ENCODE measurements around the gene CAMK2G.

CAMK2G gene

DNA sequence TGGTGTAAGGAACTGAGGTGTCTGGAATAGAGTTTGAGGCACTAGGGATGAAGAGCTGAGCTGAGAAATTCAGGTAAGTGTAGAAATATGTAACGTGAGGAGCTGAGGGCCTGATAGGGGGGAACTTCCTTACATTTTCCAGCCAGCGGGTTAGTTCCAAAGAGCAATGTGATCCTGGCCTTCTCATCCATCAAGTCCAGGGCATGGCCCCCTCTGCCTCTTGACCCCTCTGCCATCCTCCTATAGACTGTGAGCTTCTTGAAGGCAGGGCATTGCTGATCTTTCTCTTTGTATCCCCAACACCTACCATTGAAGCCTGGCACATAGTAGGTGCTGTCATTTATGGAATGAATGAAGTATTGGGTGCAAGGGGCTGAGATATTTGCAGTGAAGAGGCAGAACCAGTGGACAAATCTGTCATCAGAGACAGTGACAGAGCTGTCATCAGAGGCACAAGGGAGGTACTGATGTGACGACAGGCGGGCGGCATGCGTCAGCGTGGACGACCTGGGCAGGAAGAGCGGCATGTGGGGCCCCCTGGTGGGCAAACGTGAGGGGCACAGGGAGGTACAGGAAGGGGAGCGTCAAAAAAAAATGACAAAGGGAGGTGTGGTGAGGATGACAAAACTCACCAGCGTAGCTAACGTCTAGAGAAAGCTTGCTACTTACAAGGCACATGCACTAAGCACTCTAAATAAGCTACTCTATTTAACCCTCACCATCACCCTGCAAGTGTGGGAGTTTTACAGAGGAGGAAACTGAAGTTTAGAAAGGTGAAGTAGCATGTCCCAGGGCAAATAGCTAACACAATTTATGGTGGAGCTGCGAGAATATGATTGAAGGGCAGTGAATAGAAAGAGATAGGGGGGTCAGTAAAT, 5.2 kb upstream of the CAMK2G start:
- peak; percentile 96 for DNase-seq

DNA sequence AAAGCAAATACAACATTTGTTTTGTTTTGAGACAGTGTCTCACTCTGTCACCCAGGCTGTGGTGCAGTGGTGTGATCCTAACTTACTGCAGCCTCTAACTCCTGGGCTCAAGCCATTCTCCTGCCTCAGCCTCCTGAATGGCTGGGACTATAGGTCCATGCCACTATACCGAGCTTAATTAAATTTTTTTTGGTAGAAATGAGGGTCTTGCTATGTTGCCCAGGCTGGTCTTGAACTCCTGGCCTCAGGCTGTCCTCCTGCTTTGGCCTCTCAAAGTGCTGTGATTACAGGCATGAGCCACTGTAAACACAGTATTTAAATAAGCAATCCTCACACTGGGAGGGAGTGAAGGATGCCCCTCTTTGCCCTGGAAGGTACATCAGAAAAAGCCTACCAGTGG, 4.0 kb upstream of the CAMK2G start:
- no peak for DNase-seq

DNA sequence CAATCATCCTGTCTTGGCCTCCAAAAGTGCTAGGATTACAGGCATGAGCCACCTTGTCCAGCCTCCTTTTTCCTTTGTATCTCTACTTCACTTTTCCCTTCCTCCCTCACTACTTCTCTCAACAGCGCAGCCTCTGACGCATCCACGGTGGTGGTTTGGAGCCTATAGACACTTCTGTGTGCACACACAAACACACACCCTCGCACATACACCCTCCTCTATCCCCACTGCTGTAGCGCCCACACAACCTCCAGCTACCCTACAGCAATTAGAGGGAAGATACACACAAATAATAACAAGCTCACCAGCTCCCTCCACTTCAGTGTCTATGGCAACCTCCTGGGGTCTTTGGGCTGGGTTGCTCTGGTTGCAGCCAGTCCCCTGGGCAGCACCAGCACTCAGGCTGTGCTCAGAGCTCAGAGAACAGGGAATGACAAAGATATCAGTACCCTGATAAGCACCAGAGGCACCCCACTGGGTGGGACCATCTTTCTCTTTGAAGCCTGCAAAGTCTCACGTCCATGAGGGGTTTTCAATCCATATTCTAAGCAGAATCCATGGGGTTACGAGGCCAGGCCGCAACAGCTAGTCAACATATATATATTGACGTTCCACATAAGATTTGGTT, 3.3 kb upstream of the CAMK2G start:
- DNase-seq = no peak

DNA sequence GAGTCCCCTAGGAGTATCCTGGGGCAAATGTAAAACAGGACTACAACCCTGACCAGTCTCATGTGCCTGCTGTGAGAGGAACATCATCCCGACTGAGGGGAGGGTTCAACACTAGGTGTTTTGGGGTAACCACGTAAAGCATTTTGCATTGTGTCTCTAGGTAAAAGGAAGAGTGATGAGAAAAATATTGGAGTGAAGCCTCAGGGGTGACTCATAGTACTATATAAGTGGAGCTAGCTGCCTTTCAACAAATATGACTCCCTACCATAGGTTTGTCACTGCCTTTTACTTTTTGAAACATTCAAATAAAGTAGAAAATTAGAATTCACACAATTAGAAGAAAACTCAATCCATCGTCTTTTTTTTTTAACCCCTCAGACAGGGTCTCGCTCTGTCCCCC, 2.6 kb upstream of the CAMK2G start:
- no peak for DNase-seq

DNA sequence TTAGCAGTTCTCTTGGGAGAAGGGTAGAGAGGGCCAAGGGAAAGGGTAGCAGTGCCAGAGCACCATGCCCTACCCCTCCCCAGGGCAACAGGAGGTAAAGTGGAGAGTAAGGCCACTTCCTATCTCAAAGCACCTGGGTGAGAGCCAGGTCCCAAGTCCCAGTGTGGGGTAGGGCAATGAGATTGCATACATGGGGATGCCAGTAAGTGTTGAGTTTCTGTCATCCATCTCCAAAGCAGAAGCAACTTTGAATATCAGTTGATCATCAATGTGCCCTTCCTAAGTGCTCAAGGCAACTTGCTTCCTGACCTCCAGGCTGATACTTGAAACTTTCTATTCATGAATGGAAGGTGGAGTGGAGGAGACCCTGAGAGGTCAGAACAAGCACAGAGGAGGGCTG, 2.2 kb upstream of the CAMK2G start:
- no peak for DNase-seq

DNA sequence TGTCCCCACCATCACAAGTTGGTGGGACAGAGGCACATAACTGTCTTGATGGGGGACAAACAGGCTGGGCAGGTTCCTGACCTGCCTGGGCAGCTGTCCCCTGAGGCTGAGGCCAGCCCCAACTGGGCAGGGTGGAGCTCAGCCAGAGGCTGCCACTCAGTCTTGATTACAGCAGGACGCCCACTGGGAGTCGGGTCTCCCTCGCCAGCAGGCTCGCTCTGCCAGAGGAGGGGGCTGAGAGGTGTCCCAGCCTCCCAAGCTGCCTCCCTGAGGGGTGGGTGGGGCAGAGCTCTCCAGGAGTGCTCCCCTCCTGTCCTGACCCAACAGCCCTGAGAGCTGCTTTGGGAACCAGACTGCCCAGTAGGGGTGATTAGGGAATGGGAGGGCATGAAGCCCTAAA, 1.8 kb upstream of the CAMK2G start:
- DNase-seq = no peak

DNA sequence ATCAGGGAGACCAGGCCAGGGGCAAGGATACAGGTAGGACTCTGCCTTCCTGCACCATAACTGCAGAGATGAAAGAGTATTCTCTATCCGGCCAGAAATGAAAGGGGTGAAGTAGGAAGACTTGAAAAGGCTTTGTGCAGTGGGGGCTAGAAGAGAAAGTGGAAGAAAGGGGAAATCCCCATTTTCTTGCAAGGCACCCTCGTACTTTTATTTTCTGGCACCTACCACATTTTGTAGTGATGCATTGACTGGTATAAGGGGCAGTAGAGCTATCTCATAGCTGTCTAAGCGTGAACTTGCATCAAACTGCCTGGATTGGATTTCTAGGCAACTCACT, 752 bp upstream of the CAMK2G start:
- peak; percentile 57 for DNase-seq

DNA sequence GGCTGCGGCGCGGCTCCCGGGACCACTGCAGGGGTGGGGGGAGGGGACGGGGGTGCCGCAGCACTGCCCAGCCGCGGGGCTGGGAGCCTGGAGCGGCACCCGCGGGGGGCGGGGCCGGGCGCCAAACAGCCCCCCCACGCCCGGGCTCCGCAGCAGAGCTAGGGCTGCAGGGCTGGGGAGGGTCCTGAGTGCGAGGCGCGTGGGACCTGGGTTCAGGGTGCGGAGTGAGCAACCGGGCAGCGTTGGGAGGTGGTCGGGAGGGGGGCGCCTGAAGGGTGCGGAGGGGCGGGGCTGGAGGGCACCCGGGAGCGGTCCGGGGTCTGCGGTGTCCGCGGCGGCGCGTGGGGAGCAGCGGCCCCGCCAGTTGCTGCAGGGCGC, 528 bp downstream of the CAMK2G start:
- DNase-seq = no peak

DNA sequence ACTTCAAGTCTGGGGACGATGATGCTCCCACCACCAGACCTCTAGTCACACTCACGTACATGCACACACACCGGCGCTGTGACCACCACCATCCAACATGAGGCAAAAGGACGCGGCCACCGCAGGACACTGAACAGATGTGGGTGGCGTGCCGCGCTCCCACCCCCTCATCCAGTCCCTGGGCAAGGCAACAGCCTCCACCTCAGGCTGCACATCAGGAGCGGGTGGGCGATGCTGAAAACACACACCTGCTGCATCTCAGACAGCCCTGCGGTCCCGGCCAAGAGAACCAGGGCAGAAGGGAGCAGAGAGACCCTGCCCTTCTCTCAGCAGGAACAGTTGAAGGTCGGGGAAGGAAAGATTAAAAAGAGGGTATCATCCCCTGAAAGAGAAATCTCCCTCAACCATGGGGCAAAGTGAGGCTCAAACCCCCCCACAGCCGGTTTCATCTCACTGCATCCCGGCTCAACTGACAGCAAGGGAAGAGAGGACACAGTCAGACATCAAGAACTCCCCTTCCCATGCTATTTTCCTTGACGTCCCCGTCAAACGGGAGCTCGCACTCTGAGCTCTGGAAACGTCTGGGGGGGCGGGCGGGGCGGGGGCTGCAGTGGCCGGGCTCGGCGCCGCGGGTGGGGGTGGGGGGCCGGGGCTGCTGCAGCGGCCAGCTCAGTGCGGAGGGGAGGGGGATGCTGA, 1.1 kb downstream of the CAMK2G start:
- DNase-seq = no peak

DNA sequence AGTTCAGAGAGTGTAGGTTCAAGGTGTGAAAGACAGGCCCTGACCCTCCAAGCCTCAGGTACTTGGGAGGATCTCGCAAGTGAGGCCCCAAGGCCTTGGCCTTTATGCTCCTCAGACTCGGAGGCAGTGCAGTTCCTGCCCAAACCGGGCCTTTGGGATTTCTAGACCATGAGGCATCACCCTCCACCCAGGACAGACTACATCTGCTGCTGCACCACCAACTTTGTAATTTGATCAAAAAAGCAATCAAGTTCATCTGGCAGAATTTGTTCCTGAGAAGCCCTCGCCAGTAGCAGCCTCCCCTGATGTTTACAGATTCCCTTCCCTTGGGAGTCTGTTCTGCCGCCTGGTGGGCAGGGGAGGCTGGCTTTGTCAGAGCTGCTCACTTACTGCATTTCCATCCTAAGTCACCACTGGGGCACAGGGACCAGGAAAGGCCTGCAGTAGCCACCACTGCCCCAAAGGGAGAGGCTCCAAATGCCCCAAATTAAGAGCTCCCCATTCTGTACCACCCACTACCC, 2.1 kb downstream of the CAMK2G start:
- DNase-seq = no peak

DNA sequence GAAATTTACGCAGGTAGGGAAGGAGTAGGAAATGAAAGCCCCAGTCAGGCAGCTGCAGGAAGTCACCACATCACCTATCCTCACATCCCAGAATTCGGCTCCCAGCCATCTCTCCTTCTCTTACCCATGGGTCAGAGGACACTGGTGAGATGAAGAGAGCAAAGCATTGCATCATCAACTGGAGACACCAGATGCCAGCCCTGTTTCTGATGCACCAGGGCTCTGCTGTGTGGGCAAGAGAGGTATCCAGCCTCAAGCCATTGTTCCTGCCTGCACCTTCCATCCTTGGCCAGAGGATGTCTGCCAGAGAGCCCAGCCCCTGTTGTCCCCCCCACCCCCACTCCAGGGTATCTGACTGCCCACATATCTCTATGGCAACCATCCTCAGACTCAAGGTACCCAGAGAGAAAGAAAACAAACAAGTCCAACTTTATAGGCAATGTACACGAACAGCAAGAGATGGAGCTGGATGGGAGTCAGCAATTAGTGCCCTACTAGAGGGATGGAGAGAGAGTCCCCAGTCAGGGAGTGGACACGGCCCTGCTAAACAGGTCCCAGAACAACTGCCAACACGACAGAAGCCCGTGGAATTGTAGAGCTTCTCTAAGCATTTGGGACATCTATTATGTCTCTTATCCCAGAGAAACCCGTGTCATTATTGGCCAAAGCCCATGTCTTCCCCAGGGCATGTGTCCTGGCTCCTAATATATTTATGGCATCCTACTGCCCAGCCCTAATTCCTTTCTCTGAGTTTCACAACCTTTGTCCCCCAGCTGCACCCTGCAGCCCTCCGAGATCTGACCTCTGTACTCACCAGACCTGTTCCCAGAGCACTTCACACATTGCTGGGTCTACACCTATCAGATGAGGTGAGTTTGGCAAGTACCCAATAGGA, 2.8 kb downstream of the CAMK2G start:
- DNase-seq = no peak

DNA sequence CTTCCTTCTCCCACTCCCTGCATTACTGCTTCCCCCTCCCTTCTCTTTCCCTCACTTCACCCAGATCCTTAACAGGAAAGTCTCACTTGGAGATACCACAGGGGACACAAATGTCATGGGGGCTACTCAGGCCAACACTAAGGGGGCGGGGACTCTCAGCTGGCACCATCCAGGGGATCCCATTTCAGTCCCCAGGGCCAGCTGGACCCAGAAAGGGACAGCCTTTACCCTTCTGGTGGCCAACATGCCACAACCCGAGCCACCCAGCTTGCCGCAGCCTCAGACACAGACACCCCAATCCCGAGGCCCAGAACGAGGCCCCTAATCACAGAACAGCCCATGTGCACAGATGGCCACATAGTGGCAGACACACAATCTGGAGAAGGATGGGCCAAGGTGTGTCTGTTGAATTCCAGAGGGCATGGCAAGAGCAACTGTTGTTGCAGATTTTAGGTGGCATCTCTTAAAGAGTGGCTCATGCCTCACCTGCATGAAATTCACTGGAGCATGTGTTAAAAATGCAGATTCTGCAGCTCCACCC, 5.6 kb downstream of the CAMK2G start:
- DNase-seq = no peak

DNA sequence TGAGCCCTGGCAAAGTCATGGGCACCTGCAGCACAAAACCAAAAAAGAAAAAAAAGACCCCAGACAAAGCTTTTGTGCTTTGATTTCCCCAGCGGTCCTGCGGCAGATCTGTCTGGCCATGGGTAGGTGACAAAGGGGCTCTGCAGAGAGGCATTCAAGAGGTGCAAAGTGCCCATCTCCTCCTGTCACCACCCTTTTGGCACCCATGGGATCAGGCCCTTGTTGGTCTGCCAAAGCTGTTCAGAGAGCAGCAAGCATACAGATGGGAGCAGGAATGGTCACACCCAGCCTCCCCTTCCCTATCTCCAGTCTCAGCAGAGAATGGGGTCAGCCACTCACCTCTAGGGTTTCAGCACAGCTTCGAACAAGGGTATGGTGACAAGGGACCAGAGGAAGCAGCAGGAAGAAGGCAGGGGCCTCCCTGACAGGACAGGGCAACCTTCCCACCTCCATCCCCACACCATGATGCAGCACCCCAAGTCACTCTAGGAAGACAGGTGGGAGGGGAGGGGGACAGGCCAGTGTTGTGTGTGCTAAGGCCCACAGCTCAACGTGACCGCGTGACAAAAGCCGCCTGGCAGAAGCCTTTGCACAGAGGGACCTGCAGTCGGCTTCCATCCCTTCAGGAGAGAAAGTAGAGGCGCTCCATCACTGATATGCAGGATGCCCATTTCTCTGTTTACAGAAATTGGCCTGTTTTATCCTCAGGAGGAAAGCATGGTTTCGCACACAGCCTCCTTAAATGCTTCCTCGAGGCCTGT, 6.3 kb downstream of the CAMK2G start:
- no peak for DNase-seq

DNA sequence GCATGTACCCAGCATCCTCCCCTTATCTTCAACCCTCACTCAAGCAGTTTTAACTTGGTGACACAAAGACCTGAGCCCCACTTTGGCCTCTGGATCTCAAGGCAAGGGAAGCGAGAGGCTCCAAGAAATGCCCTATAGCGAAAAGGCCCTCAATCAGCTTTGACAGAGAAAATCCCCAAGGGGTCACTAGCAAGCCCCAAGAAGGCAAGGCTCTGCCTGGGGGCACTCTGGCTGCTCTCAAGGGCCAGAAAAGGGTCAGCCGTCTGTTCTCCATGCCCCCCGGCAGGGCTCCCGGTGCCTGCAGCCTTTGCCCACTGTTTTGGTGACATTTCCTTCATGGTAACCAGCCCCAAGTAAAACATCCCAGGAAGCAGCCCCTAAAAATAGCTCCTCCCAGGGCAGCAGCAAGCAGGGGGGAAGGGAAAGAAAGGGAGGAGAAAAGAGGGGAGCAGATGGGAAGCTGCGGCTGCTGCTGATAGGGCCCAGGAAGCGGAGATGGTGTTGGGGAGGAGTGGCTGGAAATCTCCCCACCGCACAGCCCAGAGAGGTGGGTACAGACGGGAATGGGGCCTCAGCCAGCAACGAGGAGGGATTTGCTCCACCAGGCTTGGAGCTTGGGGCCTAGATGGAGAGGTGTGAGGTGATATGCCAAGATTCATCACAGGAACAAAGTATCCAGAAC, 7.1 kb downstream of the CAMK2G start:
- DNase-seq = no peak

DNA sequence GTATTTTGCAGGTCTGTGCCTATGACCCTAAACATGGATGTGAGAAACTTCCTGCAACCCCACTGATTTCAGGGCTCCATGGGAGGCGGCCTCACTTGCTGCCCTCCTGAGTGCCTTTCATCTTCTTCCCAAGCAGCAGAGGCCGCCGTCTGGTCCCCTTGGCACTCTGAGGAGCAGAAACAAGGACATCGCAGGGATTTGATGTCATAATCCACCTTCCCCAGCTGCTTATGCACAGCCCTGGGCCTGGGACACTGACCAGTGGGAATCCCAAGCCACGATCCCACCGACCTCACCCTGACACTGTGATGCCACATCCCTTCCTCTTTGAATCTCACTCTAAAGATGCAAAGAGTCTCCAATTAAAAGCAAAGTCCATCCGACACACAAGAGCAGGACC, 7.7 kb downstream of the CAMK2G start:
- no peak for DNase-seq

DNA sequence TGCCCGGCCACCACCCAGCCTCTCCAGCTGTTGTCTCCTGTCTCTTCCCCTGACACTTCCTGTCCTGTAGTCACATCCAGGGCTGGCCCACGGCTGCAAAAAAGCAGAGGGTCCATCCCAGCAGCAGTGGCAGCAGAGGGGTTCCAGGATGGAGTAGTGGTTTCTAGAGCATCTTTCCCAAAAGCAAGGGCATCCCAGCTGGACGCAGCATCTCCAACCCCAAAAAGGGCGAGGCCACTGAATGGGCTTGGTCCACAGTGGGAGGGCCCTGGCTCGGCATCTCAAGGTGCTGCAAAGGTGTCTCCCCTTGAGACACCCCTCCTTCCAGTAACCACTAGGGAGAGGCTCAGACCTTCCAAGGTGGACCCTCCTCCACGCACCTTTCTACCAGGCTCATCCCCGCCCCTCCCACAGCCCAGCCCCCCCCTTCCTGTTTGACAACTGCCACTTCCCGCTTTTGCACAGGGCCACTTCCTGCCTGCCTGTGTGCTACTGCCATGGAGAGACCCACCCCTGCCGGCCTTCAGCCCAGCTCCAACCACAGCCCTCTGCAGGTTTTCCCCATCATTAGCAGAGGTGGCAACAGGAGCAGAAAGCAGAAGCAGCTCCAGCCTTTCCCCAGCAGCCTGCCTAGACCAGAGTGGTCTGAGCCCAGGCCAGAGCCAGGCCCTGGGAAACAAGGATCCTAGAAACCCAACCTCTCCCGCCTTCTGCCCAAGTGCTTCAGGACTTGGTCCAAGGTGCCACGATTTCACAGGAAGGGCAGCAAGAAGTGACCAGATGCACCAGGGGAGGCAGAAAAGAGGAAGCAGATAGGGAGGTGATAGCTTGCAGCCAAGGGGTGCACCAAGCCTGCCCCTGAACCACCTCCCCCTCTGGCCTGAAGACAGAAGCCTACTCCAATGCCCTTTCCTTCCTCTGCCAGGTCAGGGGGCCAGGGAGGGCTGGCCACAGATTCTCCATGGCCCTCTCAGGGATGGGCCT, 8.6 kb downstream of the CAMK2G start:
- DNase-seq = peak; percentile 81

DNA sequence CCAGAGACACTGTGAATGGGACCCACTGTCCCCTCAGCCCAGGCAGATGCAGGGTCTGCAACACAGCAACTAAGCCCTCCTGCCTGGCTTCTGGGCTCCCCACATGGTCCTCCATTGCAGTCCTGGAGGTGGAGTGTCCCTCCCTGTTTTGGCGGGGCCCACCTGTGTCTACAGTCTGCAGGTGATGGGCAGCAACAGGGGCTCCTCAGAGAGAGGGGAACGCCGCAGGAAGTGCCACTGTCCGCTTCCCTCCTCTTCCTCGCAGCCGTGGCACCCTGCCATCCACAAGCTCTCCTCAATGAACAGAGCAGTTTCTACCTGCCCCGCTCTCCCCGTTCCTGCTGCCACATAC, 9.3 kb downstream of the CAMK2G start:
- no peak for DNase-seq

DNA sequence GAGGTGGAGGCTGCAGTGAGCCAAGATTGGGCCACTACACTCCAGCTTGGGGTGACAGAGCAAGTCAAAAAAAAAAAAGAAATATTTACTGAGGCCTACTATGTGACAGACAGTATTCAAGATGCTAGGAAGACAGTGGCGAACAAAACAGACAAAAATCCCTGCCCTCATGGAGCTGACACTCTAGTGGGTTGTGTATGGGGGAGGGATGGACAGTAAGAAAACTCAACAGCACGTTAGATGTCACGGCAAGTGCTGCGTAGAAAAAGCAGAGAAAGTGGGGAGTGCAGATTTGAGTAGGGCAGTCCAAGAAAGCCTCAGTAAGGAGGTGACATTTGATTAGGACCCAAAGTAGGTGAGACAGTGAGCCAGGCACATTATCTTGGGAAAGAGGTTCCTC, 10.1 kb downstream of the CAMK2G start:
- DNase-seq = no peak

DNA sequence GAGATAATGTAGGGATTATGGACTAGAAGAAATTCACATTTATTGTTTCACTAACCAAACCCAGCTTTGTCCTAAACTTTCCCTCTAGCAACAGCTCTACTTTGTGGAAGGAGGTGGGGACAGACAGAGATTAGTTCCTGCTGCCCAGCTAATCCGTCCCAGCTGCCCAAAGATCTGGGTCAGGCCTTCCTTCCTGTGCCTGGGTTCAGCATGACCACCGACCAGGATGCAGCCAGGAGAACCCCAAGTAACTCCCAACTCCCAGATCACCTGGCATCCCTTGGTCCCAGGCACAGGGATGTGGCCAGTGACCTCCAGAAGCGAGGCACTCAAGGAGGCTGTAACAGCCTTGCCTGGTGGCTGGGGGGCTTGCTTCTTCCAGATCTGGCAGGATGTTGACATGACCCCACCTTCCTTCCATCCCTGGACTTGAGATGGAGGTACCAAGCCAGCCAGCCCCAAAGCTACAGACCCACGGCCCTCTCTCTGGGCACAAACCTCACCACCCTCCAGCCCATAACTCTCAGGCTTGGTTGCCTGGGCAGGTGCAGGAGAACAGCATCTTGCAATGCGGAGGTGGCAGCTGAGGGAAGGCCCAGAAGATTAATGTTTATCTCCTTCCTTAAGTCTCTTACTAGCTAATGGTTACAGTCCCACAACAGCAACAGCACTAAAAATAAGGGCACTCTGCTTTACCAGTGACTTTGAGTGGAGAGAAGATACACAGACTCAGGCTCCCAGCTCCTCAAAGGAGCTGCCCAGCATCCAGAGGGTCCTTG, 11.1 kb downstream of the CAMK2G start:
- DNase-seq = no peak

Data from activated CD4-positive, alpha-beta T cell treated with anti-CD3 and anti-CD28 coated beads, Interleukin-10, Interleukin-2, amounts not matched to agents 100 ng/mL and 50 ng/mL, durations not matched to agents 16 hours and 8 hours (primary cell).